NCI-H2171 (cell line): ENCODE data around the gene CDK11B.
"Not testable (repeated sequence)": the region's sequence is repeated elsewhere in the genome, so short reads cannot be mapped to it uniquely, and the experiment has no call there.

Source experiments
- DNase-seq: peaks from one replicate; lab custom pipeline; 2025; lab: John Stamatoyannopoulos, UW

Gene CDK11B

GRCh38 chr1:1662392-1662791 lies 3.6 kb upstream of the CDK11B start:
- not testable (repeated sequence) for DNase-seq

- not testable (repeated sequence) for DNase-seq
Measured at GRCh38 chr1:1648265-1648664, 10.5 kb downstream of the CDK11B start.

- not testable (repeated sequence) for DNase-seq
Measured at GRCh38 chr1:1647567-1648241, 11.1 kb downstream of the CDK11B start.

- DNase-seq: not testable (repeated sequence)
Measured at GRCh38 chr1:1646326-1646725, 12.5 kb downstream of the CDK11B start.

- DNase-seq: not testable (repeated sequence)
Measured at GRCh38 chr1:1640711-1641461, 17.9 kb downstream of the CDK11B start.

GRCh38 chr1:1640081-1640480 lies 18.7 kb downstream of the CDK11B start:
- DNase-seq: not testable (repeated sequence)

- DNase-seq: not testable (repeated sequence)
Measured at GRCh38 chr1:1639368-1639767, 19.4 kb downstream of the CDK11B start.

GRCh38 chr1:1638528-1638927 lies 20.3 kb downstream of the CDK11B start:
- DNase-seq: not testable (repeated sequence)

GRCh38 chr1:1637479-1637875 lies 21.3 kb downstream of the CDK11B start:
- not testable (repeated sequence) for DNase-seq

GRCh38 chr1:1636621-1637478 lies 22.0 kb downstream of the CDK11B start:
- DNase-seq: not testable (repeated sequence)

- DNase-seq: not testable (repeated sequence)
Measured at GRCh38 chr1:1634613-1635012, 24.2 kb downstream of the CDK11B start.

GRCh38 chr1:1633409-1633808 lies 25.4 kb downstream of the CDK11B start:
- DNase-seq: not testable (repeated sequence)

GRCh38 chr1:1631782-1632420 lies 26.9 kb downstream of the CDK11B start, which contains the start of gene MMP23B:
TSS of gene MMP23B (plus strand) at chr1:1632173. CDS start at chr1:1632219, 46 bp downstream.
- no peak for DNase-seq

- DNase-seq: peak; percentile 9
Measured at GRCh38 chr1:1630965-1631781, 27.6 kb downstream of the CDK11B start.

GRCh38 chr1:1630191-1630964 lies 28.4 kb downstream of the CDK11B start:
- DNase-seq: peak; percentile 93

GRCh38 chr1:1629430-1630190 lies 29.2 kb downstream of the CDK11B start:
- no peak for DNase-seq

GRCh38 chr1:1628754-1629429 lies 29.9 kb downstream of the CDK11B start:
- DNase-seq: peak; percentile 43

- no peak for DNase-seq
Measured at GRCh38 chr1:1627829-1628753, 30.7 kb downstream of the CDK11B start.
